22Rv1 (cell line): ENCODE data around the gene ARIH2.

Source experiments
- ZFX ChIP-seq: fragments of 450-650 bp; IDR thresholded peaks from 2 replicates; pipeline ENCODE4 v1.6.1; 2017; ENCODE audit warnings: antibody characterized with exemption, borderline replicate concordance
- TF ChIP-seq, protein P1 (sequence below): fragments of 450-650 bp; IDR thresholded peaks from 2 replicates; pipeline ENCODE4 v1.5.1; 2017; ENCODE audit warnings: mild to moderate bottlenecking

DNA sequence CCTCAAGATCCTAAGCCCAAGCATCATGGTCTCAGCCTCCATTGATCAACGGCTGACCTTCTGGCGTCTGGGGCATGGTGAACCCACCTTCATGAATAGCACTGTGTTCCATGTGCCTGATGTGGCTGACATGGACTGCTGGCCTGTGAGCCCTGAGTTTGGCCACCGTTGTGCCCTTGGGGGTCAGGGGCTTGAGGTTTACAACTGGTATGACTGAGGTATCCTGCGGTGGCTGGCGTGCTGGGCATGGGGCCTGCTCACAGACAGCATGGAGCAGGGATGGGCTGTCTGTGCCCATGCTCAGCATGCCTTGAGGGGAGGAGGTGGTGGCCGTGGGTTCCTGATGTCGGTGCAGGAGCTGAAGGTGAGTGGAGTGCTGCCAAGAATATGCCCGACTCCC is 96.4 kb downstream of the ARIH2 start:
- TF ChIP-seq, protein P1, sequence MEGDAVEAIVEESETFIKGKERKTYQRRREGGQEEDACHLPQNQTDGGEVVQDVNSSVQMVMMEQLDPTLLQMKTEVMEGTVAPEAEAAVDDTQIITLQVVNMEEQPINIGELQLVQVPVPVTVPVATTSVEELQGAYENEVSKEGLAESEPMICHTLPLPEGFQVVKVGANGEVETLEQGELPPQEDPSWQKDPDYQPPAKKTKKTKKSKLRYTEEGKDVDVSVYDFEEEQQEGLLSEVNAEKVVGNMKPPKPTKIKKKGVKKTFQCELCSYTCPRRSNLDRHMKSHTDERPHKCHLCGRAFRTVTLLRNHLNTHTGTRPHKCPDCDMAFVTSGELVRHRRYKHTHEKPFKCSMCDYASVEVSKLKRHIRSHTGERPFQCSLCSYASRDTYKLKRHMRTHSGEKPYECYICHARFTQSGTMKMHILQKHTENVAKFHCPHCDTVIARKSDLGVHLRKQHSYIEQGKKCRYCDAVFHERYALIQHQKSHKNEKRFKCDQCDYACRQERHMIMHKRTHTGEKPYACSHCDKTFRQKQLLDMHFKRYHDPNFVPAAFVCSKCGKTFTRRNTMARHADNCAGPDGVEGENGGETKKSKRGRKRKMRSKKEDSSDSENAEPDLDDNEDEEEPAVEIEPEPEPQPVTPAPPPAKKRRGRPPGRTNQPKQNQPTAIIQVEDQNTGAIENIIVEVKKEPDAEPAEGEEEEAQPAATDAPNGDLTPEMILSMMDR = no peak
- no peak for TF ChIP-seq ZFX
